H9 (cell line): Measurements from ENCODE around the gene PLAU. TPM values are rescaled to one million over a fixed set of nuclear protein-coding genes. Genes with fewer than 3 reads are reported as not detected.

ENCODE experiments used
- DNase-seq: peaks from one replicate; pipeline ENCODE4 v3.0.0-alpha.2; 2017
- H2AFZ ChIP-seq: one replicate; pipeline ENCODE4 v1.6.1; 2013; ENCODE audit warnings: mild to moderate bottlenecking, low read length, control low read depth, moderate library complexity
- H2AK5ac ChIP-seq: 2 replicates; pipeline ENCODE4 v1.6.1; 2013; ENCODE audit warnings: low read length, control low read depth, mixed read lengths; ENCODE audit not compliant: insufficient read length
- H2BK120ac ChIP-seq: one replicate; pipeline ENCODE4 v1.6.1; 2013; ENCODE audit warnings: low read depth, mild to moderate bottlenecking, low read length, control low read depth, inconsistent platforms; ENCODE audit not compliant: poor library complexity, severe bottlenecking
- H2BK12ac ChIP-seq: 2 replicates; pipeline ENCODE4 v1.6.1; 2013; ENCODE audit warnings: low read length, control low read depth, mixed read lengths, low read depth; ENCODE audit not compliant: insufficient read length
- H2BK15ac ChIP-seq: 2 replicates; pipeline ENCODE4 v1.6.1; 2013; ENCODE audit warnings: low read depth, low read length, control low read depth
- H2BK20ac ChIP-seq: one replicate; pipeline ENCODE4 v1.6.1; 2013; ENCODE audit warnings: low read depth, mild to moderate bottlenecking, low read length, control low read depth, inconsistent platforms; ENCODE audit not compliant: poor library complexity, severe bottlenecking
- H2BK5ac ChIP-seq: 2 replicates; pipeline ENCODE4 v1.6.1; 2013; ENCODE audit warnings: low read length, control low read depth, mixed read lengths; ENCODE audit not compliant: insufficient read length
- H3K14ac ChIP-seq: 2 replicates; pipeline ENCODE4 v1.6.1; 2013; ENCODE audit warnings: low read length, control low read depth; ENCODE audit not compliant: insufficient read depth
- H3K18ac ChIP-seq: 2 replicates; pipeline ENCODE4 v1.6.1; 2013; ENCODE audit warnings: low read depth, mild to moderate bottlenecking, mixed read lengths, low read length, control low read depth; ENCODE audit not compliant: insufficient read length
- H3K23ac ChIP-seq: 2 replicates; pipeline ENCODE4 v1.6.1; 2013; ENCODE audit warnings: low read length, control low read depth, mixed read lengths, low read depth; ENCODE audit not compliant: insufficient read length
- H3K23me2 ChIP-seq: 2 replicates; pipeline ENCODE4 v1.6.1; 2013; ENCODE audit warnings: low read depth, mild to moderate bottlenecking, mixed read lengths, low read length, control low read depth; ENCODE audit not compliant: insufficient read length, poor library complexity, severe bottlenecking
- H3K27ac ChIP-seq: 2 replicates; pipeline ENCODE4 v1.5.1; 2013; ENCODE audit warnings: low read length, control low read depth, mixed read lengths, low read depth; ENCODE audit not compliant: insufficient read length
- H3K27me3 ChIP-seq: 2 replicates; pipeline ENCODE4 v1.6.1; 2013; ENCODE audit warnings: low read length, control low read depth, inconsistent platforms; ENCODE audit not compliant: insufficient read depth
- H3K4ac ChIP-seq: 2 replicates; pipeline ENCODE4 v1.6.1; 2013; ENCODE audit warnings: low read depth, mild to moderate bottlenecking, control low read depth, inconsistent platforms, low read length, moderate library complexity
- H3K4me1 ChIP-seq: 2 replicates; pipeline ENCODE4 v1.6.1; 2013; ENCODE audit warnings: low read length, control low read depth, inconsistent platforms; ENCODE audit not compliant: insufficient read depth
- H3K4me2 ChIP-seq: 2 replicates; pipeline ENCODE4 v1.6.1; 2013; ENCODE audit warnings: low read length, control low read depth, mixed read lengths; ENCODE audit not compliant: insufficient read length, insufficient read depth
- H3K56ac ChIP-seq: 2 replicates; pipeline ENCODE4 v1.6.1; 2013; ENCODE audit warnings: low read depth, mild to moderate bottlenecking, mixed read lengths, low read length, control low read depth; ENCODE audit not compliant: insufficient read length
- H3K79me1 ChIP-seq: 2 replicates; pipeline ENCODE4 v1.6.1; 2013; ENCODE audit warnings: low read depth, mild to moderate bottlenecking, moderate library complexity, low read length, control low read depth, inconsistent platforms; ENCODE audit not compliant: insufficient read depth, poor library complexity, severe bottlenecking
- H3K79me2 ChIP-seq: 2 replicates; pipeline ENCODE4 v1.6.1; 2013; ENCODE audit warnings: low read length, control low read depth, inconsistent platforms; ENCODE audit not compliant: insufficient read depth
- H3K9ac ChIP-seq: 2 replicates; pipeline ENCODE4 v1.6.1; 2013; ENCODE audit warnings: low read length, control low read depth, mixed read lengths; ENCODE audit not compliant: insufficient read length; ENCODE audit errors: extremely low read depth
- H3K9me3 ChIP-seq: one replicate; pipeline ENCODE4 v1.6.1; 2013; ENCODE audit warnings: low read depth, low read length, inconsistent platforms; ENCODE audit not compliant: control insufficient read depth
- H3T11ph ChIP-seq: one replicate; pipeline ENCODE4 v1.6.1; 2013; ENCODE audit warnings: mild to moderate bottlenecking, low read length, control low read depth, inconsistent platforms
- H4K20me1 ChIP-seq: one replicate; pipeline ENCODE4 v1.6.1; 2013; ENCODE audit not compliant: control insufficient read depth, insufficient read length, insufficient read depth
- H4K5ac ChIP-seq: 2 replicates; pipeline ENCODE4 v1.6.1; 2013; ENCODE audit warnings: low read depth, mild to moderate bottlenecking, mixed read lengths, low read length, control low read depth; ENCODE audit not compliant: insufficient read length
- H4K8ac ChIP-seq: replicated peaks from 2 replicates; pipeline ENCODE4 v1.6.1; 2013; ENCODE audit warnings: low read length, control low read depth, mixed read lengths, low read depth; ENCODE audit not compliant: insufficient read length
- H4K91ac ChIP-seq: 2 replicates; pipeline ENCODE4 v1.6.1; 2013; ENCODE audit warnings: low read depth, mild to moderate bottlenecking, moderate library complexity, mixed read lengths, low read length, control low read depth; ENCODE audit not compliant: insufficient read length
- H3K27ac Mint-ChIP-seq, 3 experiments: 2 replicates in 2 of 3; 3 replicates in 1 of 3; pipeline ENCODE4 v1.8.0; 2020 to 2021; ENCODE audit warnings: mixed read lengths in 3 of 3, mild to moderate bottlenecking in 1 of 3, moderate library complexity in 1 of 3
- H3K27me3 Mint-ChIP-seq: 2 replicates; pipeline ENCODE4 v1.8.0; 2021; ENCODE audit warnings: low read depth, mild to moderate bottlenecking, moderate library complexity, mixed read lengths
- H3K36me3 Mint-ChIP-seq, 3 experiments: 2 replicates in 2 of 3; 3 replicates in 1 of 3; pipeline ENCODE4 v1.8.0; 2020 to 2021; ENCODE audit warnings: low read depth in 3 of 3, mixed read lengths in 3 of 3; ENCODE audit not compliant: insufficient read depth in 1 of 3
- H3K4me1 Mint-ChIP-seq, 2 experiments: 2 replicates each; pipeline ENCODE4 v1.8.0; 2020; ENCODE audit warnings: mixed read lengths in 2 of 2
- H3K4me3 Mint-ChIP-seq, 2 experiments: 2 replicates in 1 of 2; 3 replicates in 1 of 2; pipeline ENCODE4 v1.8.0; 2020 to 2021; ENCODE audit warnings: mild to moderate bottlenecking in 2 of 2, mixed read lengths in 2 of 2, moderate library complexity in 1 of 2
- H3K9me3 Mint-ChIP-seq, 2 experiments: 2 replicates in 1 of 2; 3 replicates in 1 of 2; pipeline ENCODE4 v1.8.0; 2020; ENCODE audit warnings: mild to moderate bottlenecking in 2 of 2, mixed read lengths in 2 of 2, moderate library complexity in 1 of 2
- CTCF ChIP-seq: fragments of 200-600 bp; sonication (generic); conservative IDR thresholded peaks from 3 replicates; pipeline ENCODE4 v1.8.0; 2021; ENCODE audit warnings: antibody characterized with exemption, mild to moderate bottlenecking
- WGBS: extraction: QIAGEN DNeasy Blood & Tissue Kit; methylation state at CpG from one replicate; pipeline ENCODE4 v1.1.7; 2013; ENCODE audit warnings: missing lambda C conversion rate, low lambda C conversion rate, mixed read lengths; ENCODE audit not compliant: insufficient read length; ENCODE audit errors: extremely low coverage; 5-methylcytosine and 5-hydroxymethylcytosine counted together
- total RNA-seq: library from RNA; stranded (reverse); gene quantifications from 2 replicates; pipeline ENCODE4 v1.2.1, GENCODE V29; 2021

PLAU gene
- total RNA-seq, 1 experiment from 2014 or later: 15.0 TPM

DNA sequence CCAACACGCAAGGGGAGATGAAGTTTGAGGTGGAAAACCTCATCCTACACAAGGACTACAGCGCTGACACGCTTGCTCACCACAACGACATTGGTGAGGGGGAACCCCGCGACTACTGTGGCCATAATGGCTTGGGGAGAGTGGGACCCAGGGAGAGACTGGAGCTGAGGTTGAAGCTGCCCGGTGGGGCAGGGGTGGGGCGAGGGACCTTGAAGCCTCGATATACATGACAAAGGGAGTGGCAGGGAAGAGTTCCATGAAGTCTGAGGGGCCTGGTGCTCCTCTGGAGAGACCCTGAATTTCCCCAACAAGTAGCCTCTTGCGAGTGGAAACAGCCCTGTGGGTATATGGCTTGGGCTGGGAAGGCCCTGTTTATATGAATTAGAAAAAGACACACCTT, 3.1 kb downstream of the PLAU start:
- no peak overlapping the region for H4K91ac ChIP-seq
- no peaks in the 10 kb centered on the region for H4K20me1 ChIP-seq
- peaks cover 14% of the 10 kb centered on the region for H3K23me2 ChIP-seq
- peaks cover 9 to 18% (median 13%) of the 10 kb centered on the region in 3 experiments; a peak in 6 of 7 replicates for H3K36me3 Mint-ChIP-seq
- no peak overlapping the region for H2BK5ac ChIP-seq
- no peak for DNase-seq
- H3K4me1 ChIP-seq: peaks cover 9% of the 10 kb centered on the region
- no peaks in the 10 kb centered on the region for H3K9me3 ChIP-seq
- H3K4me3 Mint-ChIP-seq: no peak overlapping the region; a peak in 1 of 5 replicates
- no peak overlapping the region for H3T11ph ChIP-seq
- H3K9ac ChIP-seq: no peak overlapping the region
- no peaks in the 10 kb centered on the region for H3K9me3 Mint-ChIP-seq
- H2BK120ac ChIP-seq: no peak overlapping the region
- no peak overlapping the region for H4K5ac ChIP-seq
- peaks cover 41% of the 10 kb centered on the region for H3K27me3 Mint-ChIP-seq
- H2BK20ac ChIP-seq: no peak overlapping the region
- H3K4ac ChIP-seq: no peak overlapping the region
- no peak overlapping the region for H2BK12ac ChIP-seq
- H3K4me1 Mint-ChIP-seq: peaks cover 35 to 38% of the 10 kb centered on the region in 2 experiments
- H3K4me2 ChIP-seq: no peak overlapping the region
- no peak overlapping the region for H2BK15ac ChIP-seq
- no peak overlapping the region for H4K8ac ChIP-seq
- H3K27me3 ChIP-seq: no peaks in the 10 kb centered on the region; the same call in 1 of the 2 replicates
- no peak overlapping the region for H3K23ac ChIP-seq
- no peak overlapping the region for H3K18ac ChIP-seq
- TF ChIP-seq CTCF: no peak
- H3K79me2 ChIP-seq: no peaks in the 10 kb centered on the region
- no peak overlapping the region for H2AFZ ChIP-seq
- no peak overlapping the region for H3K14ac ChIP-seq
- no CpG with 5 or more reads among the region's 10 CpGs for WGBS
- H3K79me1 ChIP-seq: no peaks in the 10 kb centered on the region
- H3K27ac Mint-ChIP-seq: no peak overlapping the region; a peak in 1 of 7 replicates
- no peak overlapping the region for H3K27ac ChIP-seq
- H2AK5ac ChIP-seq: no peak overlapping the region
- H3K56ac ChIP-seq: no peak overlapping the region
